ENCODE data around the gene C12orf60.

Gene C12orf60

GRCh38 chr12:14873440-14874185, 70.1 kb downstream of the C12orf60 start:
- no peak for DNase-seq (ENCODE audit: low read depth in 2 of 2)
